Common myeloid progenitor, CD34-positive (primary cell): ENCODE results near the gene TSPEAR.

Experiments used
- CTCF ChIA-PET: fragments of 350-600 bp; sonication (Branson Sonifier 250); formaldehyde crosslinking; loops from one replicate; lab custom pipeline; 2021; ENCODE audit warnings: antibody characterized with exemption; lab: Charles Lee
- POLR2A ChIA-PET: fragments of 350-600 bp; sonication (Branson Sonifier 250); formaldehyde crosslinking; loops from one replicate; lab custom pipeline; 2021; ENCODE audit warnings: antibody characterized with exemption; lab: Charles Lee
- DNase-seq, 3 donors: peaks; one replicate each; pipeline versions ENCODE4 v3.0.0 to v3.0.0-alpha.2; 2013
- H3K27ac ChIP-seq, 2 experiments: 1 replicate in 1 of 2; 2 replicates in 1 of 2; pipeline ENCODE4 v1.7.0; 2013; ENCODE audit warnings: inconsistent platforms in 2 of 2, low read length in 2 of 2, mild to moderate bottlenecking in 2 of 2, low read depth in 1 of 2, moderate library complexity in 1 of 2; ENCODE audit not compliant: severe bottlenecking in 2 of 2, insufficient read depth in 1 of 2, poor library complexity in 1 of 2
- H3K27me3 ChIP-seq, 5 experiments: replicated peaks in 2 of 5; 1 replicate in 3 of 5; 2 replicates in 2 of 5; pipeline versions ENCODE4 v1.6.1 to v1.7.0; 2013; ENCODE audit warnings: low read length in 4 of 5, mild to moderate bottlenecking in 2 of 5, moderate library complexity in 2 of 5, inconsistent platforms in 1 of 5; ENCODE audit not compliant: insufficient read depth in 5 of 5, control insufficient read depth in 4 of 5
- H3K36me3 ChIP-seq, 4 experiments: 1 replicate in 2 of 4; 2 replicates in 2 of 4; pipeline versions ENCODE4 v1.6.1 to v1.7.0; 2013; ENCODE audit warnings: low read length in 3 of 4, control low read depth in 1 of 4, mild to moderate bottlenecking in 1 of 4; ENCODE audit not compliant: control insufficient read depth in 4 of 4, insufficient read depth in 4 of 4
- H3K4me1 ChIP-seq, 4 experiments: 1 replicate in 3 of 4; 2 replicates in 1 of 4; pipeline versions ENCODE4 v1.6.1 to v1.7.1; 2013; ENCODE audit warnings: low read length in 3 of 4, mild to moderate bottlenecking in 3 of 4, control low read depth in 1 of 4, inconsistent platforms in 1 of 4, moderate library complexity in 1 of 4; ENCODE audit not compliant: control insufficient read depth in 4 of 4, insufficient read depth in 4 of 4; ENCODE audit errors: control extremely low read depth in 1 of 4
- H3K4me3 ChIP-seq, 7 experiments: 1 replicate in 4 of 7; 2 replicates in 3 of 7; pipeline versions ENCODE4 v1.5.1 to v1.7.0; 2013; ENCODE audit warnings: mild to moderate bottlenecking in 7 of 7, low read length in 6 of 7, moderate library complexity in 6 of 7, inconsistent platforms in 2 of 7, low read depth in 2 of 7, control low read depth in 1 of 7; ENCODE audit not compliant: insufficient read depth in 4 of 7, control insufficient read depth in 1 of 7; ENCODE audit errors: extremely low read depth in 1 of 7
- H3K9me3 ChIP-seq, 5 experiments: 1 replicate in 4 of 5; 2 replicates in 1 of 5; pipeline versions ENCODE4 v1.6.1 to v1.7.1; 2013; ENCODE audit warnings: low read length in 4 of 5, mild to moderate bottlenecking in 2 of 5, inconsistent platforms in 1 of 5, low read depth in 1 of 5, moderate library complexity in 1 of 5; ENCODE audit not compliant: control insufficient read depth in 4 of 5, insufficient read depth in 2 of 5; ENCODE audit errors: control extremely low read depth in 1 of 5
- WGBS: methylation state at CpG from one replicate; pipeline ENCODE4 v1.1.5; 2013; ENCODE audit not compliant: insufficient coverage; 5-methylcytosine and 5-hydroxymethylcytosine counted together

TSPEAR gene

GRCh38 chr21:44557491-44558328, 153.7 kb downstream of the TSPEAR start:
- Histone ChIP-seq H3K4me3 (no peak overlapping the region), H3K27ac (no peak overlapping the region), H3K4me1 (no peaks in the 10 kb centered on the region), H3K36me3 (no peaks in the 10 kb centered on the region), H3K27me3 (peaks cover 0 to 21% (median 6%) of the 10 kb centered on the region in 5 experiments), H3K9me3 (peaks cover 0 to 15% (median 5%) of the 10 kb centered on the region in 5 experiments)
- CTCF ChIA-PET: no interaction called here
- DNase-seq: no peak
- POLR2A ChIA-PET: no interaction called here
- WGBS: 72% methylated on average over 27 of the region's 30 CpGs

- DNase-seq: no peak
- WGBS: 73% methylated on average over 9 of the region's 9 CpGs
- CTCF ChIA-PET: no interaction called here
These were observed 154.5 kb downstream of the TSPEAR start for GRCh38 chr21:44556879-44557278.

GRCh38 chr21:44555200-44555875, 156.0 kb downstream of the TSPEAR start:
- POLR2A ChIA-PET: no interaction called here
- Histone ChIP-seq H3K4me3 (no peak overlapping the region), H3K27ac (no peak overlapping the region), H3K4me1 (no peaks in the 10 kb centered on the region), H3K27me3 (peaks cover 0 to 27% (median 6%) of the 10 kb centered on the region in 5 experiments), H3K9me3 (peaks cover 0 to 11% (median 5%) of the 10 kb centered on the region in 5 experiments), H3K36me3 (no peaks in the 10 kb centered on the region)
- 86% methylated on average over 3 of the region's 13 CpGs for WGBS
- no peak for DNase-seq
- CTCF ChIA-PET: no interaction called here

More at GRCh38 chr21:44556879-44557278, 154.5 kb downstream of the TSPEAR start:
- H3K27ac ChIP-seq: no peak overlapping the region
- POLR2A ChIA-PET: no interaction called here
- H3K4me3 ChIP-seq: no peak overlapping the region
- H3K36me3 ChIP-seq: no peaks in the 10 kb centered on the region
- peaks cover 0 to 11% (median 5%) of the 10 kb centered on the region in 5 experiments for H3K9me3 ChIP-seq
- H3K27me3 ChIP-seq: peaks cover 0 to 21% (median 6%) of the 10 kb centered on the region in 5 experiments
- no peaks in the 10 kb centered on the region for H3K4me1 ChIP-seq

- ChIA-PET CTCF (no interaction called here), POLR2A (no interaction called here)
- DNase-seq: no peak
- Histone ChIP-seq H3K9me3 (peaks cover 0 to 2% (median 0%) of the 10 kb centered on the region in 5 experiments), H3K27ac (no peak overlapping the region), H3K4me3 (no peak overlapping the region), H3K4me1 (no peaks in the 10 kb centered on the region), H3K36me3 (no peaks in the 10 kb centered on the region), H3K27me3 (peaks cover 0 to 46% (median 11%) of the 10 kb centered on the region in 5 experiments)
- 94% methylated on average over 13 of the region's 13 CpGs for WGBS
These were observed 158.7 kb downstream of the TSPEAR start for GRCh38 chr21:44552681-44553080.

GRCh38 chr21:44552136-44552535, 159.2 kb downstream of the TSPEAR start:
- POLR2A ChIA-PET: no interaction called here
- DNase-seq: no peak
- WGBS: 95% methylated on average over 6 of the region's 6 CpGs
- peaks cover 0 to 8% (median 4%) of the 10 kb centered on the region in 5 experiments for H3K9me3 ChIP-seq
- CTCF ChIA-PET: no interaction called here
- H3K4me1 ChIP-seq: no peaks in the 10 kb centered on the region
- H3K27me3 ChIP-seq: peaks cover 0 to 48% (median 10%) of the 10 kb centered on the region in 5 experiments
- H3K36me3 ChIP-seq: no peaks in the 10 kb centered on the region
- H3K27ac ChIP-seq: no peak overlapping the region
- no peak overlapping the region for H3K4me3 ChIP-seq

- Histone ChIP-seq H3K27me3 (peaks cover 0 to 53% (median 8%) of the 10 kb centered on the region in 5 experiments), H3K27ac (no peak within 1 kb of the TSS), H3K4me3 (no peak within 1 kb of the TSS), H3K36me3 (no peaks in the 10 kb centered on the region), H3K9me3 (peaks cover 3 to 14% (median 5%) of the 10 kb centered on the region in 5 experiments), H3K4me1 (no peaks in the 10 kb centered on the region)
- ChIA-PET CTCF (no interaction called here), POLR2A (no interaction called here)
- WGBS: 87% methylated on average over 14 of the region's 17 CpGs
- DNase-seq: no peak
These were observed 159.9 kb downstream of the TSPEAR start, which contains the start of gene KRTAP10-2 for GRCh38 chr21:44551340-44551961. Gene KRTAP10-2, minus strand, starts transcription at chr21:44551505. Its CDS starts 47 bp downstream, at chr21:44551458.
